Endodermal cell (in vitro differentiated cells): ENCODE results near the gene HORMAD2. TPM values are rescaled to one million over a fixed set of nuclear protein-coding genes. Genes with fewer than 3 reads are reported as not detected.

ENCODE experiments used
- DNase-seq: peaks from one replicate; pipeline ENCODE4 v3.0.0-alpha.2; 2017
- H3K27ac ChIP-seq: 2 replicates; pipeline ENCODE4 v1.5.1; 2013; ENCODE audit warnings: mild to moderate bottlenecking, low read depth, low read length, moderate library complexity
- H3K27me3 ChIP-seq: 2 replicates; pipeline ENCODE4 v1.6.1; 2013; ENCODE audit warnings: mild to moderate bottlenecking, low read length, moderate library complexity; ENCODE audit not compliant: insufficient read depth, control insufficient read depth, poor library complexity, severe bottlenecking
- H3K36me3 ChIP-seq: 2 replicates; pipeline ENCODE4 v1.7.0; 2013; ENCODE audit warnings: mild to moderate bottlenecking, low read length, moderate library complexity; ENCODE audit not compliant: control insufficient read depth, insufficient read depth
- H3K4me1 ChIP-seq: one replicate; pipeline ENCODE4 v1.7.0; 2013; ENCODE audit warnings: low read length; ENCODE audit not compliant: control insufficient read depth, insufficient read depth
- H3K4me3 ChIP-seq: 2 replicates; pipeline ENCODE4 v1.5.1; 2013; ENCODE audit warnings: mild to moderate bottlenecking, low read length, moderate library complexity
- H3K9ac ChIP-seq: 2 replicates; pipeline ENCODE4 v1.6.1; 2013; ENCODE audit warnings: mild to moderate bottlenecking, low read length, moderate library complexity; ENCODE audit not compliant: poor library complexity, severe bottlenecking; ENCODE audit errors: extremely low read depth
- H3K9me3 ChIP-seq: 2 replicates; pipeline ENCODE4 v1.6.1; 2013; ENCODE audit warnings: mild to moderate bottlenecking, low read length, moderate library complexity; ENCODE audit not compliant: control insufficient read depth
- H3K27ac Mint-ChIP-seq: 2 replicates; pipeline ENCODE4 v1.8.0; 2020; ENCODE audit warnings: mixed read lengths
- H3K27me3 Mint-ChIP-seq: 2 replicates; pipeline ENCODE4 v1.8.0; 2021; ENCODE audit warnings: mild to moderate bottlenecking, mixed read lengths; ENCODE audit not compliant: insufficient read depth
- H3K36me3 Mint-ChIP-seq: 2 replicates; pipeline ENCODE4 v1.8.0; 2020; ENCODE audit warnings: low read depth, mixed read lengths
- H3K4me1 Mint-ChIP-seq: 2 replicates; pipeline ENCODE4 v1.8.0; 2020; ENCODE audit warnings: mixed read lengths
- H3K4me3 Mint-ChIP-seq: 2 replicates; pipeline ENCODE4 v1.8.0; 2020; ENCODE audit warnings: mild to moderate bottlenecking, moderate library complexity, mixed read lengths
- H3K9me3 Mint-ChIP-seq: 2 replicates; pipeline ENCODE4 v1.8.0; 2020; ENCODE audit warnings: mild to moderate bottlenecking, mixed read lengths
- CTCF ChIP-seq: fragments of 200-600 bp; sonication (generic); conservative IDR thresholded peaks from 2 replicates; pipeline ENCODE4 v1.5.0; 2021; ENCODE audit warnings: antibody characterized with exemption, mild to moderate bottlenecking
- WGBS, 2 experiments: methylation state at CpG; one replicate each; pipeline versions ENCODE4 v1.1.5 to v1.1.7; 2013; ENCODE audit warnings: missing lambda C conversion rate in 2 of 2, mixed read lengths in 1 of 2; ENCODE audit not compliant: insufficient coverage in 1 of 2, insufficient read length in 1 of 2; 5-methylcytosine and 5-hydroxymethylcytosine counted together
- total RNA-seq, 2 donors: library from RNA; stranded (reverse); fragmentation: NEBNext Ultra II Directional in 1 of 2; extraction: Animal tissue kit (Norgen Biotek cat#: 25700) in 1 of 2; gene quantifications; 2 replicates in 1 of 2; 3 replicates in 1 of 2; pipeline ENCODE4 v1.2.1, GENCODE V29; 2021

Gene HORMAD2
- total RNA-seq, 2 donors from 2014 or later, result 0.55 TPM; not detected in 1

- no peak overlapping the region for H3K4me3 Mint-ChIP-seq
- Histone ChIP-seq H3K9me3 (no peaks in the 10 kb centered on the region), H3K36me3 (no peaks in the 10 kb centered on the region), H3K4me1 (no peaks in the 10 kb centered on the region), H3K27me3 (no peaks in the 10 kb centered on the region), H3K27ac (no peak overlapping the region), H3K4me3 (no peak overlapping the region), H3K9ac (no peak overlapping the region)
- peaks cover 10% of the 10 kb centered on the region for H3K4me1 Mint-ChIP-seq
- 96 to 97% methylated on average over 5 to 6 of the region's 6 CpGs for WGBS, 2 experiments
- no peaks in the 10 kb centered on the region for H3K9me3 Mint-ChIP-seq
- no peaks in the 10 kb centered on the region for H3K36me3 Mint-ChIP-seq
- no peak for DNase-seq
- H3K27me3 Mint-ChIP-seq, result peaks cover 17% of the 10 kb centered on the region
- TF ChIP-seq CTCF, result no peak
- H3K27ac Mint-ChIP-seq, result no peak overlapping the region
These were observed 129.4 kb downstream of the HORMAD2 start for GRCh38 chr22:30209642-30210041.

GRCh38 chr22:30210235-30210909, 130.1 kb downstream of the HORMAD2 start:
- H3K4me1 ChIP-seq, result no peaks in the 10 kb centered on the region
- no peaks in the 10 kb centered on the region for H3K36me3 ChIP-seq
- H3K36me3 Mint-ChIP-seq, result no peaks in the 10 kb centered on the region
- DNase-seq, result peak; percentile 63
- TF ChIP-seq CTCF, result no peak
- H3K4me3 ChIP-seq, result no peak overlapping the region
- peaks cover 17% of the 10 kb centered on the region for H3K27me3 Mint-ChIP-seq
- no peak overlapping the region for H3K27ac ChIP-seq
- H3K9ac ChIP-seq, result no peak overlapping the region
- no peaks in the 10 kb centered on the region for H3K9me3 Mint-ChIP-seq
- WGBS, 2 experiments, result 79 to 85% methylated on average over 18 to 19 of the region's 19 CpGs
- no peak overlapping the region for H3K4me3 Mint-ChIP-seq
- no peaks in the 10 kb centered on the region for H3K27me3 ChIP-seq
- no peaks in the 10 kb centered on the region for H3K9me3 ChIP-seq
- H3K4me1 Mint-ChIP-seq, result peaks cover 14% of the 10 kb centered on the region
- H3K27ac Mint-ChIP-seq, result no peak overlapping the region

- Mint-ChIP-seq H3K27me3 (peaks cover 20% of the 10 kb centered on the region), H3K4me1 (peaks cover 14% of the 10 kb centered on the region), H3K36me3 (no peaks in the 10 kb centered on the region), H3K27ac (peak overlapping the region; percentile 10), H3K4me3 (no peak overlapping the region), H3K9me3 (no peaks in the 10 kb centered on the region)
- WGBS, 2 experiments, result 95 to 96% methylated on average over 12 to 18 of the region's 18 CpGs
- no peak overlapping the region for H3K9ac ChIP-seq
- no peaks in the 10 kb centered on the region for H3K36me3 ChIP-seq
- H3K27me3 ChIP-seq, result no peaks in the 10 kb centered on the region
- H3K4me3 ChIP-seq, result no peak overlapping the region
- no peaks in the 10 kb centered on the region for H3K4me1 ChIP-seq
- DNase-seq, result no peak
- H3K9me3 ChIP-seq, result no peaks in the 10 kb centered on the region
- no peak overlapping the region for H3K27ac ChIP-seq
- TF ChIP-seq CTCF, result no peak
These were observed 131.0 kb downstream of the HORMAD2 start for GRCh38 chr22:30211124-30211820.
